HG03280 (cell line): ENCODE measurements around the gene SLC2A5.
"Not testable (repeated sequence)": the region's sequence is repeated elsewhere in the genome, so short reads cannot be mapped to it uniquely, and the experiment has no call there.

Experiments used
- ATAC-seq: cut with Tn5 transposase; IDR thresholded peaks from one replicate; pipeline ENCODE4 v1.9.1; 2021; ENCODE audit warnings: mild to moderate bottlenecking, moderate library complexity; ENCODE audit not compliant: unreplicated experiment

The SLC2A5 gene

DNA sequence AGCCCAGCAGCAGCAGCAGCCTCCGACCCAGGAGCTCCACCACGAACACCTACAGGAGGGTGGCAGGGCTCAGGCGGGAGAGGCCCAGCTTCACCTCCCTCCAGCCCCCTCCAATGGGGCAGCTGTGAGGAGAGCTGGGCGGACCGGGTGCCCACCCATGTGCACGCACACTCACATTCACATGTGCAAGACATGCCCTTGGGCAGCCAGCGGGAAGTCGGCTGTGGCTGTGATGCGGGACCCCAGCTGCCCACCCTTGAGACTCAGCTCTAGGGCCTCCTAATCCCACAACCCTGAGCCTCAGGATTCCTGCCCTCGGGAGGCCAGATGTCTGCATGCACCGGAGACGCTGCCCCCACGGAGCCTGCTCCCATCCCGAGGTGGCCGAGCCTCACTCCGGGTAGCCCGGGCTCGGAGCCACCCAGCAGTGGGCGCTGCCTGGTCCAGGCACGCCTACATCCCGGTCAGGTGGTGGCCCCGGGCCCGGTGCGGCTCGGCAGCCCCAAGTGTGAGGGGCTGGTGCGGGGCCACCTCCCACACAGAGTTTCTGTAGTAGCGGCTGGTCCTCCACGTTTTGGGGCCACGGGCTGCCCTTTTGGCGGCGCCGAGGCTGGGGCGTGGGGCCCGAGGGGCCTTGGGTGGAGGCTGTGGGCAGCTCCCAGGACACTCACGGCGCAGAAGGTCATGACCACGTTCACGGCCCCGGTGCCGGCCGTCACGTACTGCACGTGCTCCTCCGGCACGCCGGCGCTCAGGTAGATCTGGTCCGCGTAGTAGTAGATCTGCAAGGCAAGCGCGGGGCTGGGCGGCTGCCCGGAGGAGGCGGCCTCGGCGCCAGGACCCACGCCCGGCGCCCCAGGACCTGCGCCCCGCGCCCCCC, 30.3 kb downstream of the SLC2A5 start:
- no peak for ATAC-seq

- no peak for ATAC-seq
These were observed 31.1 kb downstream of the SLC2A5 start for GRCh38 chr1:9038338-9038650.

- ATAC-seq, result no peak
These were observed 31.7 kb downstream of the SLC2A5 start for GRCh38 chr1:9037476-9038337.

GRCh38 chr1:9035226-9035625, 34.2 kb downstream of the SLC2A5 start:
- ATAC-seq, result no peak

DNA sequence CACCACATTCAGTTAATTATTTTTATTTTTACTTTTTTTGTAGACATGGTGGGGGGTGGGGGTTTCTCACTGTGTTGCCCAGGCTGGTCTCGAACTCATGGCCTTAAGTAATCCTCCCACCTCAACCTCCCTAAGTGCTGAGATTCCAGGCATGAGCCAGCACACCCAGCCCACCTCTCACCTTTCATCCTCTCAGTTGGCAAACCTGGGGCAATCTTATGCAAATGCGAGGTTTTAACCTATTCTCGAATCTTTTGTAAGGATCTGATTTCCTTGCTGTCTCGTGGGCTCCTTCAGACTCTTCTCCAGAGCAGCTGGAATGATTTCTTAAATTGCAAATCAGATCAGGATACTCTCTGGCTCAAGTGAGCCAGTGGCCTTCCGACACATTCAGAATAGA, 36.1 kb downstream of the SLC2A5 start:
- ATAC-seq, result no peak

GRCh38 chr1:9031484-9032259, 37.8 kb downstream of the SLC2A5 start:
- ATAC-seq, result no peak

GRCh38 chr1:9031077-9031476, 38.4 kb downstream of the SLC2A5 start:
- not testable (repeated sequence) for ATAC-seq

- no peak for ATAC-seq
These were observed 40.3 kb downstream of the SLC2A5 start for GRCh38 chr1:9028921-9029705.

GRCh38 chr1:9027307-9027706, 42.1 kb downstream of the SLC2A5 start:
- ATAC-seq, result no peak

DNA sequence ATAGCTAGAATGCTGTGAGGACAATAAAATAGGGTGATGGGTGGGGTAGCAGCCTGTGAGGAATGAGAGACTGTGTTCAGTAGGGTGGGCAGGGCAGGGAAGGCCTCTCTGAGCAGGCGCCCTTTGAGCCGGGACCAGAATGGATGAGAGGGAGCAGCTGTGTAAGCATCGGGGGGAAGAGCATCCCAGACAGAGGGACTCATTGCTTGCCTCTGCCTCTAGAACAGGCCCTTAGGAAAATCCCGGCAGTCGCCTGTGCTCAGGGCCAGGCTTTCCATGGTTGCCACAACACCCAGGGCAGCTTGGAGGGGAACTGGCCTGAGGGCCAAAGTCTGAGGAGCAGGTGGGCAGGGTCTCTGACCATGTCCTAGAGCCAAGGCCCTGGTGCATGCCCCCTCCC, 44.0 kb downstream of the SLC2A5 start:
- no peak for ATAC-seq

DNA sequence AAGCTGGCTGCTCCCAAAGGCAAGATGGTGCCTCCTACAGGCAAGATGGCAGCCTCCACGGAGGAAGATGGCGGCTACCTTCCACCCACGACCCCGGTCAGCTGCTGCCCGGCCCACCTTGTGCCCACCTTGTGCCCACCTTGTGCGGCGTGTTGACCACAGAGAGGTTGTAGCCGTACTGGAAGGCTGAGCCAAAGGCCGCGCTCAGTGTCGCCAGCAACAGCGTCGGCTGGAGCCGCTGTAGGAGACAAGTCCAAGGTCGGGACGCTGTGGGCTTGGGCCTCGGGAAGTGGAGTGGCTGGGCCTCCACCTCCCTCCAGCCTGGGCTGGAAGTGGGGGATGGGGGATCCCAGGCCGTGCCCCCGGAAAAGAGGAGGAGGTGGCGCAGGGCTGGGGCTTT, 44.6 kb downstream of the SLC2A5 start:
- ATAC-seq, result no peak

DNA sequence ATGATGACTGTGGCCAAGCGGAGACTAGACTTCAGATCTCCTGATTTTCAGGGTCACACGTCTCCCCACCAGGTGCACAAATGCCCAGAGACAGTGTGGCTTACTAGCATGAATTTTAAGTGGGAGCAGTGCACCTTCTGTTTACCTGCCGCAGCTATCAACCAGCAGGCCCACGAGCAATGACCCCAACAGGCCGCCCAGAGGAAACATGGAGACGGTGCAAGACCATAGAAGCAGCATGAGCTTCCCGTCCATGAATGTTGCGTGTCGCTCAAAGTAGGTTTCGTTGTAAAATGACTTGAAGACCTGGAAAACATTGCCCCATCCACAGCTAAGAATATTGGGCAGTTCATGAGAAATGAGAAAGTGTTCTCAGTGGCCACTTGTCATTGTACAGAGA, 46.7 kb downstream of the SLC2A5 start:
- ATAC-seq, result no peak

- ATAC-seq, result not testable (repeated sequence)
These were observed 47.3 kb downstream of the SLC2A5 start for GRCh38 chr1:9022026-9022738.

GRCh38 chr1:9020305-9020704, 49.1 kb downstream of the SLC2A5 start:
- no peak for ATAC-seq

GRCh38 chr1:9019896-9020295, 49.5 kb downstream of the SLC2A5 start:
- no peak for ATAC-seq

DNA sequence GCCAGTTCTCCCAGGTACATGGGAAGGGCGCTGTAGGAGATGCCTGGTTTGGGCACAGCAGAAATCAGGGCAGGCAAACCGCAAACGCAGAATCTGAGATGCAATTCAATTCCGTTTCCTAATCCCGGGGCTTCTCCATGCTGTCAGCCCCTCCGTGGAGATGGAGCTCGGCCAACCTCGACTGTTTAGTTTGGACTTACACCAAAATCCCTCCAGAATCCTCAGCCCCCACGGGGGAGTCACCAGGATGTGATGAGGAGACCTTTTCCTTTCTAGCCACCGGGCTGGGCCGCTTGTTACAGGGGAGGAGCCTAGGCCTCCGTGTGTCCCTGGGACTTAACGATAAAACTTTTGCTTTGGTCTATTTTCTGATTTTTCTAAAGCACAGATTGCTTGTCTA, 51.1 kb downstream of the SLC2A5 start:
- ATAC-seq, result no peak

DNA sequence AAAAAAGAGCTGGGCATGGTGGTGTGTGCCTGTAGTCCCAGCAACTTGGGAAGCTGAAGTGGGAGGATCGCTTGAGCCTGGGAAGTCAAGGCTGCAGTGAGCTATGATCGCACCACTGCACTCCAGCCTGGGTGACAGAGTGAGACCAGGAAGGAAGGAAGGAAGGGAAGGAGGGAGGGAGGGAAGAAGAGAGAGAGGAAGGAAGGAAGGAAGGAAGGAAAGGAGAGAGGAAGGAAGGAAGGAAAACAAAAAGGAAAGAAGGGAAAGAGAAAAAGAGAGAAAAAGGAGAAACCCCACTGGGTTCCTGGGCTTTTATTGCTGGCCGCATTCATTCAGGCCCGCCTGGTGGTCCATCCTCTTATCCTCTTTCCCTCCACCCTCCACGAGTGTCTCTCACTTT, 53.0 kb downstream of the SLC2A5 start:
- ATAC-seq, result no peak

- ATAC-seq, result no peak
These were observed 54.7 kb downstream of the SLC2A5 start for GRCh38 chr1:9014475-9015375.

DNA sequence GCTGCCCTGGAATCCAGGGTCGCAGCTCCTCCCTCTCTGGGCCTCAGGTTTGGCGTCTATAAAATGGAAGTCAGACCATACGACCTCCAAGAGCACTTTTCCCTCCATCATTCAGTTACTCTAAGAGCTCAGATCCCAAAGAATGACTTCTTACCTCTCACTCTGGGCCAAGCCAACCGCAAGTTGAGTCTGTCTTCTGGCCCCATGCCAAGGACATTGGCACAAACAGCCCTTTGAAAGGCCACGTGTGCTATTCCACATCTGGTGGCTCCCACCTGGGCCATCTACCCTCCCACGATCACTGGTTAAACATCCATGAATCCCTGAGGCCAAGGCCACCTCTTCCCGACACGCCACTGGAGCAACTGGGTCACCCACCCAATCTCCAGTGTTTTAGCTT, 55.6 kb downstream of the SLC2A5 start:
- ATAC-seq, result no peak
